Stomach (tissue), 9 donors: ENCODE measurements around the gene LONRF2. TPM values are rescaled to one million over a fixed set of nuclear protein-coding genes. Genes with fewer than 3 reads are reported as not detected.

Experiments used
- DNase-seq, 2 donors: peaks; one replicate each; pipeline versions ENCODE4 v3.0.0 to v3.0.0-alpha.2; 2013 to 2019
- H3K27ac ChIP-seq, 5 donors: fragments of 200-600 bp in 4 of 5; sonication (generic) in 4 of 5; one replicate each; pipeline ENCODE4 v1.5.1; 2013 to 2019; ENCODE audit warnings: mild to moderate bottlenecking in 1 of 5, moderate library complexity in 1 of 5
- H3K27me3 ChIP-seq, 3 donors: fragments of 200-600 bp; sonication (generic); one replicate each; pipeline ENCODE4 v1.5.1; 2017 to 2019; ENCODE audit warnings: mixed run types in 1 of 3
- H3K36me3 ChIP-seq, 4 donors: fragments of 200-600 bp; sonication (generic); 1 replicate in 3 of 4; 2 replicates in 1 of 4; pipeline ENCODE4 v1.5.1; 2016 to 2019
- H3K4me1 ChIP-seq, 4 donors: fragments of 200-600 bp; sonication (generic); one replicate each; pipeline ENCODE4 v1.5.1; 2016 to 2019
- H3K4me3 ChIP-seq, 4 donors: fragments of 200-600 bp; sonication (generic) in 3 of 4; one replicate each; pipeline ENCODE4 v1.5.1; 2016 to 2019; ENCODE audit warnings: mild to moderate bottlenecking in 1 of 4
- H3K9me3 ChIP-seq, 4 donors: fragments of 200-600 bp; sonication (generic); one replicate each; pipeline ENCODE4 v1.5.1; 2016 to 2019
- CTCF ChIP-seq, 7 experiments: fragments of 450-650 bp in 4 of 7; fragments of 200-600 bp in 3 of 7; sonication (generic) in 3 of 7; IDR thresholded peaks; one replicate each; pipeline ENCODE4 v1.5.1; 2016 to 2019; ENCODE audit warnings: antibody characterized with exemption in 7 of 7, control low read depth in 2 of 7, mild to moderate bottlenecking in 1 of 7
- EP300 ChIP-seq: sonication (generic); formaldehyde crosslinking; IDR thresholded peaks from one replicate; pipeline ENCODE4 v1.6.1; 2017; ENCODE audit warnings: antibody characterized with exemption
- POLR2A ChIP-seq, 4 donors: fragments of 450-650 bp; IDR thresholded peaks; one replicate each; pipeline ENCODE4 v1.6.1; 2016; ENCODE audit warnings: antibody characterized with exemption in 4 of 4, control low read depth in 2 of 4, mild to moderate bottlenecking in 1 of 4, moderate library complexity in 1 of 4
- POLR2AphosphoS5 ChIP-seq, 3 donors: sonication (generic); formaldehyde crosslinking; IDR thresholded peaks; one replicate each; pipeline ENCODE4 v1.6.1; 2016; ENCODE audit warnings: antibody characterized with exemption in 3 of 3
- WGBS, 5 donors: extraction: QIAGEN DNeasy Blood & Tissue Kit in 3 of 5; methylation state at CpG; one replicate each; pipeline versions ENCODE4 v1.1.5 to v1.1.7; 2013 to 2018; 5-methylcytosine and 5-hydroxymethylcytosine counted together
- intact Hi-C: fragments of 100-400 bp; cut with DNase I; formaldehyde crosslinking; loops from one replicate; pipeline ENCODE4 v1.15.1; 2023; ENCODE audit warnings: low total_unique reads
- polyA plus RNA-seq, 3 donors: library from polyadenylated mRNA; stranded (reverse); fragments of 200-250 nt; gene quantifications; one replicate each; pipeline ENCODE4 v1.2.3, GENCODE V29; 2013
- total RNA-seq, 5 donors: library from RNA; depleted of rRNA; stranded (reverse); fragments of >200 nt; gene quantifications; one replicate each; pipeline versions ENCODE4 v1.1.0 to v1.2.3, GENCODE V29; 2014 to 2016
- donor health status: healthy with polysubstance abuse.
- donor health status: Bipolar disorder and iron deficiency.
- donor health status: healthy.

LONRF2 gene
- total and polyA plus RNA-seq, 8 donors, result 0.31 to 32.1 (median 4.7) TPM

GRCh38 chr2:100245681-100246080 lies 76.6 kb downstream of the LONRF2 start:
- WGBS, 5 donors, result 88 to 95% (median 92%) methylated on average over 4 of the region's 4 CpGs

GRCh38 chr2:100244881-100245605 lies 77.3 kb downstream of the LONRF2 start:
- 75 to 88% (median 81%) methylated on average over 6 of the region's 6 CpGs for WGBS, 5 donors
- TF ChIP-seq POLR2AphosphoS5 (IDR thresholded peaks at IDR 0.05) (no peak), EP300 (no peak), POLR2A (IDR thresholded peaks at IDR 0.05) (no peak)
- Histone ChIP-seq H3K4me1 (peaks cover 0 to 7% (median 3%) of the 10 kb centered on the region in 4 donors), H3K36me3 (no peaks in the 10 kb centered on the region), H3K27me3 (no peaks in the 10 kb centered on the region), H3K4me3 (no peak overlapping the region), H3K9me3 (no peaks in the 10 kb centered on the region), H3K27ac (no peak overlapping the region)
- intact Hi-C loops, result loop anchor here (5.0 to 10.0 kb wide), 2 partner anchors 420 to 683 kb away; no protein-coding TSS in a partner anchor
- DNase-seq, result no peak

More at GRCh38 chr2:100245681-100246080, 76.6 kb downstream of the LONRF2 start:
- Histone ChIP-seq H3K36me3 (no peaks in the 10 kb centered on the region), H3K9me3 (no peaks in the 10 kb centered on the region), H3K4me3 (no peak overlapping the region), H3K27ac (no peak overlapping the region), H3K4me1 (peaks cover 0 to 7% (median 3%) of the 10 kb centered on the region in 4 donors), H3K27me3 (no peaks in the 10 kb centered on the region)
- DNase-seq, result no peak
- intact Hi-C loops, result loop anchor here (5.0 to 10.0 kb wide), 2 partner anchors 421 to 683 kb away; no protein-coding TSS in a partner anchor
- TF ChIP-seq EP300 (no peak), POLR2A (IDR thresholded peaks at IDR 0.05) (no peak), CTCF (IDR thresholded peaks at IDR 0.05) (no peak), POLR2AphosphoS5 (IDR thresholded peaks at IDR 0.05) (no peak)

GRCh38 chr2:100243631-100244030 lies 78.7 kb downstream of the LONRF2 start:
- WGBS, 5 donors, result 78 to 88% (median 82%) methylated on average over 6 of the region's 6 CpGs
- Histone ChIP-seq H3K4me1 (peaks cover 0 to 7% (median 3%) of the 10 kb centered on the region in 4 donors), H3K36me3 (no peaks in the 10 kb centered on the region), H3K27ac (no peak overlapping the region), H3K4me3 (no peak overlapping the region), H3K27me3 (no peaks in the 10 kb centered on the region), H3K9me3 (no peaks in the 10 kb centered on the region)
- no peak for TF ChIP-seq POLR2A (IDR thresholded peaks at IDR 0.05)
- no peak for TF ChIP-seq CTCF (IDR thresholded peaks at IDR 0.05)
- no peak for TF ChIP-seq POLR2AphosphoS5 (IDR thresholded peaks at IDR 0.05)
- no peak for TF ChIP-seq EP300
- no peak for DNase-seq
- intact Hi-C loops, result loop anchor here (10.0 kb wide), 1 partner anchor 419 kb away; no protein-coding TSS in a partner anchor

- WGBS, 5 donors, result 48 to 62% (median 52%) methylated on average over 5 to 6 of the region's 6 CpGs
- Histone ChIP-seq H3K36me3 (no peaks in the 10 kb centered on the region), H3K4me3 (no peak overlapping the region), H3K27me3 (no peaks in the 10 kb centered on the region), H3K9me3 (no peaks in the 10 kb centered on the region), H3K27ac (no peak overlapping the region), H3K4me1 (peaks cover 0 to 7% (median 3%) of the 10 kb centered on the region in 4 donors)
- DNase-seq, result peak; percentile 74 to 82
- no peak for TF ChIP-seq POLR2AphosphoS5 (IDR thresholded peaks at IDR 0.05)
- peak in 5 of 7 experiments; percentile 42 to 80 (median 68) for TF ChIP-seq CTCF (IDR thresholded peaks at IDR 0.05)
- intact Hi-C loops, result loop anchor here (10.0 kb wide), 1 partner anchor 418 kb away; no protein-coding TSS in a partner anchor
Observed at GRCh38 chr2:100242891-100243619, 79.2 kb downstream of the LONRF2 start.
